ENCODE results near the gene ATP8B3. TPM values are rescaled to one million over a fixed set of nuclear protein-coding genes. Genes with fewer than 3 reads are reported as not detected.

The ATP8B3 gene
- total RNA-seq, 1 donor from 2014 or later: not detected

DNA sequence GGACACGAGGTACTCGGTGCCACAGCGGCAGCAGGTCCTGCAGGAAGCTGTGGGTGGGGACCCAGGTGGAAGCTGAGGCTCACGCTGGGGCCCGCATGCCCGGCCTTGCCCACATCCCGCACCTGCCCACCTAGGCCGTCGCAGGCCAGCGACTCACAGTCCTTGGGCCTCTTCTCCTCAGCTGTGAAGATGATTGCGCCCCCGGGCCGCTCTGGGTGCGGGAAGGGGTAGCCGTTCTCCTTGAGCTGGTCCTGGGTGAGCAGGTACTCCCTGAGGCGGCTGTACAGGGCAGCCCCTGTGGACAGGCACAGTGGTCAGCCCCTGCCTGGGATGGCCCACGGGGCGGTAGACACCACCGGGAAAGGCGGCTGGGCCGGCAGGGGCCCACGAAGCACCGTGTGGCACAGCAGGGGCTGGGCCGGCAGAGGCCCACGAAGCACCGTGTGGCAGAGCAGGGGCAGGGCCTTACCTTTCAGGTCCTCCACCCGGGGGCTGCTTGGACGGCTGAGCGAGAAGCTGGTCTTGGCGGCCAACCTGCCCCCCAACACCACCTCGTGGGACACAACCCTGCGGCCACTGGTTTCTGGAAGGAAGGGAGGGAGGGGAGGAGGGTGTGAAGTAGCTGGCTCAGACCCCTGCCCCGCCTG, 6.6 kb upstream of the ATP8B3 start:
- DNase-seq (ENCODE audit: low spot score in 2 of 2) (no peak), FAIRE-seq (no peak)

DNA sequence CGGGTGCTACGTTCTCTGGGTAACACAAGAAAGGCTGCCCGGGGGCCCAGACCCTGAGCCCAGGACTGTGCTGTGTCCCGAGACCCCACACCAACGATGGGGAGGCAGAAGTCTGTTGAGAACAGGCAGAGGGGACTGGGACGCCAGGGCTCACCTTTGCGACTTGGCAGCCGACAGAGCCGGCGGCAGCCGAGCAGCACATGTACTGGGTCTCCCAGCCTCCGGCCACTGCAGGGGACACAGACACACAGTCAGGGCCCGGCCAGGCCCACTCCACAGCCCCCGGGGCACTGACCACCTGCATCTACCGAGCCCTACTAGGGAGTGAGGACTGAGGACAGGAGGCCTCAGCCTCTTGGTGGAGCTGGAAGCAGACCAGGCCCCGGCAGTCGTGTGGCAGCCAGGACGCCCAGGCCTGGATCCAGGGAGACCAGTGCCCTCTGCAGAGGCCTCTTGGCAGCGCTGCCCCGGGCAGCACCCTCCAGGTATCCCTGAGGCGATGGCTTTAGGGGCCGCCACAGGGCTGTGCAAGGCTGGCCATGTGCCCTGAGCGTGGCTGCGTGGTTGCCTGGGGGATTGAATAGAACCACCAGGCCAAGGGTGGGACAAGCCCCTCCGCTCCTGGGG, 5.6 kb upstream of the ATP8B3 start:
- DNase-seq (ENCODE audit: low spot score in 2 of 2) (no peak), FAIRE-seq (no peak)

DNA sequence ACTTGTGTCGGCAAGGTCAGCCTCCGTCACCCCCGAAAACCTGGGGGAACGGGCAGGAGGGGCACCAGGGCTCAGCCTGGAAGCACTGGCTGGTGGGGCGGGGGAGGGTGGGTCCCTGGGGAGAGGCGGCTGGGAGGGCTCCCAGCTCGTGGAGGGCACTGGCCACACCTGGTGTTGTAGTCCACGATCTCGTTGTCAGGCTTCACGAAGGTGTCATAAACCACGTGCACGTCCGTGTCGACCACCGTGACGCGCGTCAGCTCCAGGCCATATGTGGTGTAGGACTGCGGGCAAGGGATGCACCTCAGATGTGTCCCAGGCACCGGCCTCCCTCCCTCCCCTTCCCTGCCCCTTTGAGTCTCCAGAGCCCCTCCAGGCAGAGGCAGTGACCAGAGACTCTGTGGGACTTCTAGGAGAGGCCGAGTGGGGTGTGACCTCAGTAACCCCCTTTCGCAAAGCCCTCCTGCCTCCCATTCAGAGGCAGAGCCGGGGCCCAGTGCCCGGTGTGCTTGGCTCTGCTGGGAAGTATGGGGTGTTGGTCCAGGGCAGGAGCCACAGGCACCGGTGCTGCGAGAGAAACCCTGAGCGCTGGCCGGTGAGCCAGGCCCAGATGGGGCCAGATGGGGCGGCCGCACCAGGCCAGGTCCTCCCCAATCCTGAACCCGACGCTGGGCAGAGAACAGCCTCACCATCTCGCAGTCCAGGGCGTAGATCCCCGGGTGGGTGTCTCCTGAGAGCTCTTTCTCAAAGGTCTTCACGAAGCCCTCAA, 4.6 kb upstream of the ATP8B3 start:
- FAIRE-seq (no peak), DNase-seq (ENCODE audit: low spot score in 2 of 2) (no peak)

DNA sequence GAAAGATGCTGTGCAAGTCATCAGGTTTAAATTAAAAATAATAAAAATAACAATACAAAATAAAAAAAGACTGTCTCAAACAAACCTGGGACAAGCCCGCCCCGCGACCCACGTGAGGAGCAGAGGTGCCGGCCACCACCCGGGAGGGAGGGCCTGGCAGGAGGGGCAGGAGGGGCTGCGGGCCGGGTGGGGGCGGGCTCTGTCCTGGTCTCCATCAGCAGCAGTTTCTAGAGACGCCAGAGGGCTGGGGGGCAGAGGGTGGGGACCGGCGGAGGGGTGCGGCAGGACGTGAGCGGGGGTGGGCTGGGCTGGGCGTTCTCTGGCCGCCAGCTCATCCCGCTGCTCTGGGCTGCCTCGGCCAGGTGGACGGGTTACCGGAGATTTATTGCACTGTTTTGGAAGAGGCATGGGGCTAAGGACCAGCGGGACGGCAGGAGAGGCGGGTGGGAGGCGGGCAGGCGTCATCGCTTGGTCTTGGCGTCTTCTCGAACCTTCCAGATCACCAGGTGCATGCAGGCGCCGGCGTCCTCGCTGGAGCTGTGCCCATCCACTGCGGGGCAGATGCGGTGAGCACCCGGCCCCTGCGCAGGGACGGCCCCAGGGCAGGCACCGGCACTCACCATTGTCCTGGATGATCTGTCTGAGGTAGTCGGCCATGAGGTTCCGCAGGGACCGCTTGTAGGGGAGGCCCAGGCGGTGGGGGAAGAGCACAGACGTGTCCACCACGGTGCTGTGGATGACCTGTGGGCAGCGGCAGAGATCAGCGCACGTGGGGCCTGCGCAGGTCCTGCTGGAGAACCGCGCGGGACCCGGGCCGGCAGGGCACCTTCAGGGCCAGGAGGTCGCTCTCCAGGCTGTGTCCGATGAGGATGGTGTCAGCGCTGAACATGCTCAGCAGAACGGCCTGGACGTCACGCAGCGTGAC, 3.8 kb upstream of the ATP8B3 start:
- FAIRE-seq (no peak), DNase-seq (ENCODE audit: low spot score in 2 of 2) (no peak)

DNA sequence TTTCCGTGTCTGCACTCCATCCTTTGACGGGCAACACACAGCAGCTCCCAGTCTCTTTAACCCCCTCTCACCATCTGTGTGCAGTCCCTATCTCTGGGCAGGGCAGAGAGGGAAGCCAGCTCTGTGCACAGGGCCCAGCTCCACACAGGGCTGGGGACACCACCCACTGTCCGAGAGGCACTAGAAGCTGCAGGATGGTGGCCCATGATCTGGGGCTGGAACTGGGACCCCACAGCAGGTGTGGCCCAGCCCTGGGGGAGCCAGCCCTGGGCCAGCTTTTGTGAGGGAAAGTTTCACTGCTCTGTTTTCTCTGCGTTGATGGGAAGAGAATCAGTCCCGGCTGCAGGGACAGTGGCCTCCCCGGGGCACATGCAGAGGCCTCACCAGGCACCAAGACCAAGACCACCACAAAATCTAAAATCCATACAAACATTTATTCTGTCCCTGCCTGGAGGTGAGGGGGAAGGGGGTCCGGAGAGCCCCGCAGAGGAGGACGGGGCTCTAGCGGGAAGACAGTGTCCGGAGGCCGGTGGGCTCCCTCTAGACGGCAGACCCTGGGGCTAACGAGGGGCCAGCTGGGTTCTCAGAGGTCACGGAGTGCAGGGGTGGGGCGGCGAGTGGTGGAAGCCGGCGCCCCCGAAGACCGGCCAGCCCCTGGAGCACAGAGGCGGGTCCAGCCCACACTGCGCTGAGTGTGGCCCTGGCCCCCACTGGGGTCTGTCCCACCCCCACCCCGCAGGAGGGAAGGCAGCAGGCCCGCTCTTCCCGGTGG, 2.9 kb upstream of the ATP8B3 start:
- DNase-seq (ENCODE audit: low spot score in 2 of 2): no peak
- FAIRE-seq: no peak

- FAIRE-seq: no peak
- DNase-seq (ENCODE audit: low spot score in 2 of 2): no peak
These were observed 2.3 kb upstream of the ATP8B3 start for GRCh38 chr19:1814391-1814790.

- no peak for FAIRE-seq
- no peak for DNase-seq (ENCODE audit: low spot score in 2 of 2)
These were observed 1.4 kb upstream of the ATP8B3 start for GRCh38 chr19:1813192-1814182.

DNA sequence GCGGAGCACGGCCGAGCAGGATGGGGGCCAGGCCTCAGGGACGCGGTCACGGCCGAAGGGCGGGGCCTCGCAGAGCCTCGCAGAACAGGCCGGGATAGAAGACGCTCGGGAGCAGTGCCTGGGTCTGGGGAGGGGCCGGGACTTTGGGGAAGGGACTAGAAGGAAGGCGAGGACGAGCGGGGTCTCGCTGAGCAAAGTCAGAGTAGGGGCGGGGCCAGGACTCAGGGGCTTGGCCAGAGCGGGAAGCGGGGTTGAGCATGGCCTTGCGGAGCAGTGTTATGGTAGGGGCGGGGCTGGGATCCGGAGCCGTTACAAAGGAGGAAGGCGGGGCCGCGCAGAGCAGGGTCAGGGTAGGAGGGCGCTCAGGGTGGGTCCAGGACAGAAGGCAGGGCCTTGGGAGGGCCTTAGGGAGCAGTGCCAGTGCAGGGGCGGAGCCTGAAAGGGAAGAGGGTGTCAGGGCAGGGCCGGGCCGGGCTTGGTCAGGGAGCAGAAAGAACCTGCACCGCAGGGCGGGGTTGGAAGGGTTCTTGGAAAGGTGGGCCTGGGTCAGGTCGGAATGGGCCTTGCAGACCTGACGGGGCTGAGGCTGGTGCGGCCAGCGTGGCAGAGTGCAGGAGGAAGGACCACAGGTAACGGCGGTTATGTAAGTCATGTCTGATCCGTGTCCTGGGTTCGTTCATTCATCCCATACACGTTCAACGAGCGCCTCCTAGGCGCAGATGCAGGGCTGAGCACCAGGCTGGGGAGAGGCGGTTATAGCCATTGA, 533 bp upstream of the ATP8B3 start:
- no peak for FAIRE-seq
- DNase-seq (ENCODE audit: low spot score in 2 of 2): peak; percentile 80 to 86

DNA sequence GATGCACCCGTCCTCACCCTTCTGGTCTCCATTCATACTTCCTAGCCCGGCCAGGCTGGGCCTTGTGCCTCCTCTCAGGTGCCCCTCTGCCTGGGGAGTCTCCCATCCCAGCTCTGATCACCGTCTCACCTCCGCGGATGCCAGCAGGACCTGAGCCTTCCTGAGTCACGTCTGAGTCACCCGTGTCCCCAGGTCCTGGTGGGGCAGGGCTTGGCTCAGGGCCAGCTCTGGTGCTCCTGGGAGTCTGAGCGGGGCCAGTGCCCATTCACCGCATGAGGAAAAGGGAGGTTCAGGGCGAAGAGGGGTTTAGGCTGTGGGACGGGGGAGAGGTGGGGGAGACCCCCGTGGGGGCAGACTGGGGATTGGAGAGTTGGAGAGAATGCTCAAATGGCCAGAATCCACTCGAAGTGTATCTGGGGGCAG, 593 bp downstream of the ATP8B3 start:
- no peak for FAIRE-seq
- DNase-seq (ENCODE audit: low spot score in 2 of 2): peak in 1 of 2 donors; percentile 78

DNA sequence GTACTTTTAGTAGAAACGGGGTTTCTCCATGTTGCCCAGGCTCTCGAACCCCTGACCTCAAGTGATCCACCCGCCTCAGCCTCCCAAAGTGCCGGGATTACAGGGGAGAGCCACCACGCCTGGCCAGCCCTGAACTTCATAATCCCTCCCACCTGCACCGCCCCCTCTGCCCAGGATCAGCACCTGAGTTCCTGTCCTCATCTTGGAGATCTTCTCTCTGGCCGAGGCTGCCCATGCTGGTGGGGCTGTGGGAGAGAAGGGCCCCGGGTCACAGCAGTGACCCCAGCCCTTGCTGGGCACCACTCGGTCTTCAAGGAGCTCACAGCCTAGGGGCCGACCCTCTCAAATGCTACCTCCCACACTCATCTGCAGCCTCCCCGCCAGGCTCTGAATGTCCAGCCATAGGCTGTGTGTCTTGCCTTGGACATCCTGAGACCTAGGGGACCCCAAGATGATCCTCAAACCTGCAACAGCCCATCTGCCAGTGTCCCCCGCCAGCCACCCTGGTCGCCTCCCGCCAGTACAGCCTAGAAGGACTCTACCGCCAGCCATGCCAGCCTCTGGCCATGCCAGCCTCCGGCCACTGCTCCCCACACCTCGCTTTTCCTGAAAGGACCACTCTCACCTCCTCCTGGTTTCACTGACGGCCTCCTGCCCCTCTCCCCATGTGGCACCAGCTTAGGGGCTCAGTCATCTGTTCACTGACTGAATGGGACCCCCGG, 1.5 kb downstream of the ATP8B3 start:
- DNase-seq (ENCODE audit: low spot score in 2 of 2) (no peak), FAIRE-seq (no peak)

DNA sequence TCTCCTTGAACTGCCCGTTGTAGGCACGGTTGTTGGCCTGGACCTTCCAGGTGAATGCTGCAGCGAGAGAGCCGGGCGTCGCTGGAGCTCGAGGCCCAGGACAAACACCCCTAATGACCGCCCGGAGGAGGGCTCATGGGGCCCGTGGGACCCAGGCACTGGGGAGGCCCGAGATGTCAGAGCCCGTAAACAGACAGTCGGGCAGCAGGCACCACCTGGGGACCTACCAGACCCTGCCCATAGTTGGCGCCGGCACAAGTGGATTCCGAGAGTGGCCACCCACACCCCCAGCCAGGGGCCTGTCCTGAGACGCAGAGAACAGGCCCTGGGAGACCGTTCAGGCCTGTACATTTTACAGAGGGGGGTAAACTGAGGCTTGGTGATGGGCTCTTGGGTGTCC, 2.4 kb downstream of the ATP8B3 start:
- no peak for DNase-seq (ENCODE audit: low spot score in 2 of 2)
- no peak for FAIRE-seq

DNA sequence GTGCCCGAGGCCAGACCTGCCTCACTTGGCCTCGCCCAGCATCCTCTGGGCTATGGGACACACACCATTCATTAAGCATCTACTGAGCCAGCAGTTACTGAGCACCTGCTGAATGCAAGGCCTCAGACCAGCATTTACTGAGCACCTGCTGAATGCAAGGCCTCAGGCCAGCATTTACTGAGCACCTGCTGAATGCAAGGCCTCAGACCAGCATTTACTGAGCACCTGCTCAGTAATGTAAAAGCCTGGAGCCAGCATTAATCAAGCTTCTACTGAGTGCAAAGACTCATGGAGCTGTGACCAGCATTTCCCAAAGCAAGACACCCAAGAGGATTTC, 3.7 kb downstream of the ATP8B3 start:
- FAIRE-seq: no peak
- no peak for DNase-seq (ENCODE audit: low spot score in 2 of 2)

GRCh38 chr19:1807695-1808394, 4.2 kb downstream of the ATP8B3 start:
- FAIRE-seq (no peak), DNase-seq (ENCODE audit: low spot score in 2 of 2) (no peak)

- no peak for DNase-seq (ENCODE audit: low spot score in 2 of 2)
- FAIRE-seq: no peak
These were observed 4.9 kb downstream of the ATP8B3 start for GRCh38 chr19:1807030-1807694.

DNA sequence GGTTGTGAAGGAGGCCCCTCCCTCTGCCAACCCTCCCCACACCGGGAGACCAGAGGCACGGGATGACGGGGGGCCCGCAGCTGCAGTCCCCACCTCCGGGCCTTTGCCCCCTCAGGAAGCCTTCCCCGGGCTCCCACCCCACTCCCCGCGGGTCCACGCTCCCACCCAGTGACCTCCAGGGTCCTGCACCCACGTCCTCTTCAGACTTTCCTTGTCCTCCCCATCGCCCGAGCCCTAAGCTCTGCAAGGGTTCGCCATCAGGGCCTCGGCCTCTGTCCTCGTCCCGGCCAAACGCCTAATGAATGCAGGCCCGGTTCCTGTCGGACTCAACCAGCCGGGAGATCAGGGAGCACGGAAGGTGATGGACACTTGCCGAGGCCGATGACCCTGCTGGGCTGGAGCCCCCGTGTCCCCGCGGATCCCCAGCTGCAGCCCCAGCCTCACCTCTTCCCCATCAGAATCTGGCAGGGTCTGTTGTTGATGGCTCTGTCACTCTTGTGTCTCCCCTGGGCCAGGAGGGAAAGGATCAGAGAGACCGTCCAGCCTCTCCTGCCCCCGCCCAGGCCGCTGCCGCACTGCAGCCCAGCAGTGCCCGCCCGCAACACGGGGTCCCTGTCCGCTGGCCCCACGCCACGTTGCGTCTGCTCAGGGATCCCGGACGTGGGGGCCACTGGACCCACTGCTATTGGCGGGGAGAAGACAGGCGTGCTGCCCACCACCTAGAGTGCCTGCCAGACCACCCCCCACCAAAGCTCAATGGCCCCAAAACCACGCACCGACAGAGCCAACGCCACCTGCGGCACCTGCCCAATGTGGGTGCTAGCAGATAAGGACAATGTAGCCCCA, 5.7 kb downstream of the ATP8B3 start:
- no peak for FAIRE-seq
- no peak for DNase-seq (ENCODE audit: low spot score in 2 of 2)
